ENCODE results near the gene TCERG1L.
A peak's percentile ranks its signal among the peaks of the same experiment; 100 is the strongest.

The TCERG1L gene

DNA sequence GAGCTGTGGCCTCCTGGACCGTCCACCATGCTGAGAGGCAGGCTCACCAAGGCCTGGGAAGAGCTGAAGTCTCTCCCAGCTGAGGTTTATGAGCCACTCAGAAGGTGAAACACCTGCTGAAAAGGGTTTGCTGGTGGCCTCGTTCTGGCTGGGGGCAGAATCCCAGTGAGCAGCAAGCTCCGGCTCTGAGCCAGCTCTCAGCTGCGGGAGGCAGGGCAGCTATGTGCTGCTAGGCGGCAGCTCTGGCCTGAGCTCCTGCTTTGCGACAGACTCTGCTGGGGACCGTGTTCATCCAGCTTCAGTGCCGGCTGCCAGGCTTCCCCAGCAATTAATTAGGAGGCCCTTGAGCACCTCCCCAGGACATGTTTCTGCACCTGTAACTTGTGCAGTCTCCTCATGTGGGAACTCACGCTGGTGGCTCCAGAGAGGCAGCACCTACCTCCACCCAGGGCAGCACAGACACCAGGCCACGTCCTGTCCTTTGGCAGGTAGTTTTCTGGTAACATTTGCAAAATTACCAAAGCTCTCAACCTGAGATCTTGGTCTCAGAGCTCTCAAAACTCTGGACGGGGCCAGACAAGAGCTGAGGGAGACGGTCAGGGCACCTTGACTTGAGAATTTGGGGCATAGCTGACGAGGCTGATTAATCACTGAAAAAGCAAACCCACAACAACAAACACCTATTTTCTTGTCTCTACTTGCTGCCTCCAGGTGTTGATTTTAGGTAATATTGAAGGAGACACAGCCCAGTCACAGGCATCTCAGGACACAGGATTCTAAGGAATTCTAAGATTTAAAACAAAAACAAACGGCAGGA is 185.0 kb downstream of the TCERG1L start:
- peak overlapping the region; percentile 48 for H3K27ac ChIP-seq (ENCODE audit: low read depth, low read length)
- H3K9me3 ChIP-seq (ENCODE audit: control insufficient read depth, insufficient read depth, low read length): peaks cover 2% of the 10 kb centered on the region; the same call in 1 of the 2 replicates
- H3K27me3 ChIP-seq (ENCODE audit: control insufficient read depth, insufficient read depth, low read length): no peaks in the 10 kb centered on the region
- peaks cover 15% of the 10 kb centered on the region for H3K4me1 ChIP-seq (ENCODE audit: control insufficient read depth, insufficient read depth, low read length)
- no peak overlapping the region for H3K9ac ChIP-seq (ENCODE audit: low read depth, low read length)
- H3K36me3 ChIP-seq (ENCODE audit: control insufficient read depth, insufficient read depth, low read length): no peaks in the 10 kb centered on the region
- no peak overlapping the region for H3K4me3 ChIP-seq (ENCODE audit: low read depth, low read length)

DNA sequence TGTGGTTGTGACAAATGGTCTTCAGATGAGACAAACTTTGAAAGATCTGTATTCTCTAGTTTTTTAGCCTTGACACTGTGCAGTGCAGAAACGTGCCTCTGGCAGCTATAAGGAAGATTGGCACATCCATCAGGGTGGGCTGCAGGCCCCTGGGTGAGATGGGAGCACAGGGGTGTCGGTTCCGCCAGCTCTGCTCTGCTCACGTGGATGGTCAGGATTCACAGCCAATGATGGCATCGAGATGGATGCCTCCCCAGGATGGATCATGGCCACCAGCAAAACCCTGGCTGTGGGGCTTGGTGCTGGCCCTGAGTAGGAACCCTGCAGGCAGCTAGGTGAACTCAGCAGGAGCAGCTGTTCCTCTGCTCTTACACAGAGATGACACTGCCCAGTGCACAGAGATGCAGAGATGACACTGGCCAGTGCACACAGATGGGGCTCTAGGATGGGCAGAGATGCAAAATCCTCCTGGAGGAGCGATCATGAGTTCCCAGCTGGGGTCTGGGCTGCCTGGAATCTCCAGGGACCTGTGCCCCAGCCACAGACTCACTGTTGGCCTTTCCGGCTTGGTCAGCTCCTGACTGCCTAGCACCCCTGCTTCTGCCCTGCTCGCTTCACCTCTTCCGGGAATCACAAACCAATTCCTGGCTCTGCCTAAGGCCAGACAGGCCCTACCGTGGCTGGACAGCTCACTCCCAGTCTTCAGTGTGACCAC is 185.9 kb downstream of the TCERG1L start:
- no peak overlapping the region for H3K9ac ChIP-seq (ENCODE audit: low read depth, low read length)
- H3K4me3 ChIP-seq (ENCODE audit: low read depth, low read length): no peak overlapping the region
- no peak overlapping the region for H3K27ac ChIP-seq (ENCODE audit: low read depth, low read length)
- H3K4me1 ChIP-seq (ENCODE audit: control insufficient read depth, insufficient read depth, low read length): peaks cover 15% of the 10 kb centered on the region
- peaks cover 2% of the 10 kb centered on the region; the same call in 1 of the 2 replicates for H3K9me3 ChIP-seq (ENCODE audit: control insufficient read depth, insufficient read depth, low read length)
- no peaks in the 10 kb centered on the region for H3K27me3 ChIP-seq (ENCODE audit: control insufficient read depth, insufficient read depth, low read length)
- H3K36me3 ChIP-seq (ENCODE audit: control insufficient read depth, insufficient read depth, low read length): no peaks in the 10 kb centered on the region

DNA sequence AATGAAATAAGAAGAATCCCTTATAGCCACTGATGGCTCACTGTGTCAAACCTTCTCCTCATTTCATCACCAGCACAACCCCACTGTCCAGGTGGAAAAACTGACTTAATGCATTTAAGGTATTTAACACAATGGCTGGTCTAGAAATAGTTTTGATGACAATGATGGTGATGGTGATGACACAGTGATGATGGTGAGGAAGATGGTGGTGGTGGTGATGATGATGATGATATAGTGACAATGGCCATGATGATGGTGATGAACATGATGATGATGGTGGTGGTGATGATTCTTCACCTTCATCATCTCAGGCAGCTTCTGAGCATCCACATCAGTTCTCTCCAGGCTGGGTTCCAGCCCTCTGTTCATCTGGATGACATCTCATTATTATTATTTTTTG is 186.6 kb downstream of the TCERG1L start:
- H3K36me3 ChIP-seq (ENCODE audit: control insufficient read depth, insufficient read depth, low read length): no peaks in the 10 kb centered on the region
- H3K9ac ChIP-seq (ENCODE audit: low read depth, low read length): no peak overlapping the region
- H3K9me3 ChIP-seq (ENCODE audit: control insufficient read depth, insufficient read depth, low read length): peaks cover 2% of the 10 kb centered on the region; the same call in 1 of the 2 replicates
- no peaks in the 10 kb centered on the region for H3K27me3 ChIP-seq (ENCODE audit: control insufficient read depth, insufficient read depth, low read length)
- H3K4me1 ChIP-seq (ENCODE audit: control insufficient read depth, insufficient read depth, low read length): peaks cover 15% of the 10 kb centered on the region
- no peak overlapping the region for H3K4me3 ChIP-seq (ENCODE audit: low read depth, low read length)
- no peak overlapping the region for H3K27ac ChIP-seq (ENCODE audit: low read depth, low read length)

DNA sequence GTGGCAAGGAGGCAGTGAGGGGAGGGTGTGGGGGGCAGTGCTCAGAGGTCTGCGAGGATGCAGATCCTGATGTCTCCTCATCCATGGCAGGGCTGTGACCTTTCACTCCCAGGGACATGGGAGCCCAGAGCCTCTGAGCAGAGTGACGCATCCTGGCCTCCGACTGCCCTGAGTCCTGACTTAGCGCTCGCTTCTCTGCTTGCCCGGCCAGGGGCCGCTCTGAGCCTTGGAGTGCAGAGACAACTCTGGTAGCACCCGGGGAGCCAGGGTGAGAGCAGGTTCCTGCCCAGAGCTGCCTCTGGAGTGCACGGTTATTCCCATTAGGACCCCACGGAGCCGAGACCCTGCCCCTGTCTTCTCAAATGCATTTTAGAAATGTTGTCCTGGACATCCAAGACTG is 188.0 kb downstream of the TCERG1L start:
- Histone ChIP-seq H3K9me3 (ENCODE audit: control insufficient read depth, insufficient read depth, low read length) (peaks cover 2% of the 10 kb centered on the region; the same call in 1 of the 2 replicates), H3K27ac (ENCODE audit: low read depth, low read length) (no peak overlapping the region), H3K4me1 (ENCODE audit: control insufficient read depth, insufficient read depth, low read length) (peaks cover 15% of the 10 kb centered on the region), H3K36me3 (ENCODE audit: control insufficient read depth, insufficient read depth, low read length) (no peaks in the 10 kb centered on the region), H3K27me3 (ENCODE audit: control insufficient read depth, insufficient read depth, low read length) (no peaks in the 10 kb centered on the region), H3K4me3 (ENCODE audit: low read depth, low read length) (no peak overlapping the region), H3K9ac (ENCODE audit: low read depth, low read length) (no peak overlapping the region)

DNA sequence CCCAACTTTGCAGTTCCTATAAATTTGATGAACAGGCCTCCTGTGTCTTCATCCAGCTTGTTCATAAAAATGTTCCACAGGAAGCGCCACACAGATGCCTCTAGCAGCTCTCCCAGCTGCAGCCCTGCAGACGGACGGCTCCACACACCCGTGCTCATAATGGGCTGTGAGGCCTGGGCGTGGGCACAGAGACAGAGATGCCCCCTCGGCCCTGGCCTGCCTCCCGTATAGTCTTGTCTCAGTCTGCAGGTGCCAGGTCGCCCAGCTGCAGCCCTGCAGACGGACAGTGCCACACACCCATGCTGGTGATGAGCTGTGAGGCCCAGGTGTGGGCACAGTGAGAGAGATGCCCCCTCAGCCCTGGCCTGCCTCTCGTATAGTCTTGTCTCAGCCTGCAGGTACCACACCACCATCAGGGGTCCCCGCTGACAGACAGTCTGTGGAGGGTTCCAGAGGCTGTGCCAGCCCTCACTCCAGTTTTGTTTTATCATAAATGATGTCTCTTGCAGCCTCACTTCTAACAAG is 189.9 kb downstream of the TCERG1L start:
- Histone ChIP-seq H3K27me3 (ENCODE audit: control insufficient read depth, insufficient read depth, low read length) (no peaks in the 10 kb centered on the region), H3K4me3 (ENCODE audit: low read depth, low read length) (no peak overlapping the region), H3K9me3 (ENCODE audit: control insufficient read depth, insufficient read depth, low read length) (peaks cover 2% of the 10 kb centered on the region; the same call in 1 of the 2 replicates), H3K9ac (ENCODE audit: low read depth, low read length) (no peak overlapping the region), H3K4me1 (ENCODE audit: control insufficient read depth, insufficient read depth, low read length) (peaks cover 5% of the 10 kb centered on the region), H3K27ac (ENCODE audit: low read depth, low read length) (no peak overlapping the region), H3K36me3 (ENCODE audit: control insufficient read depth, insufficient read depth, low read length) (no peaks in the 10 kb centered on the region)

DNA sequence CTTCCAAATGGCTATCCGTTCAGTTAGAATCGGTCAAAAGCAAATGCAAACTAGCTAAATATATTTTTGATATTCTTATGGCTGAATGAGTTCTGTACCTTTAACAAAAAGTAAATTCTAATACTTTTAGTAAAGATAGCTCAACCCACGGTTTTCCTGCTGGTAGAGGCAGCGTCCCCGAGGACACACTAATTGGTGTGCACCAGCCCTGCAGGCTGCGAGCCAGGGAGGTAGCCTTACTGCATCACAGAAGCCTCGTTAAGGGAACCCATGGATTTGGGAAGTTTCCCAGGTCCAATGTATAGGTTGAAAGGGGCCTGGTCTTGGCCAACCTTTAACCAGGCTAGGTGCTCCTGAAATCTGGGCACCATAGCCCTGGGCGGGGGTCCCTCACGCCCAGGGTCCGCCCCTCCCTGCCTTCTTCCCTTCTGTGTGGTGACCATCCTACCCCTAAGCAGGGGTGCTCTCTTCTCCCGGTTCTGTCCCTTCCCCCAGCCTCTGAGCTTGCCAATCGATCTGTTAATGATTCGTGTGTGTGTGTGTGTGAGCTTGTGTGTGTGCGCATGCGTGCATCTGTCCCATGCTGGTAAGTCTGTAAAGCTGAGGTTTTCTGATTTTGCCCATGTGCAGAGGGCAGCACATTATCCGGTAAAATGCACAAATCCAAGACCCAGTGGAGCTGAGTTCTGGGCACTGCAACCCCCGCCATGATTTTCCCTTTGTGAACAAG is 191.7 kb downstream of the TCERG1L start:
- Histone ChIP-seq H3K4me1 (ENCODE audit: control insufficient read depth, insufficient read depth, low read length) (no peaks in the 10 kb centered on the region), H3K9me3 (ENCODE audit: control insufficient read depth, insufficient read depth, low read length) (peaks cover 2% of the 10 kb centered on the region; the same call in 1 of the 2 replicates)

DNA sequence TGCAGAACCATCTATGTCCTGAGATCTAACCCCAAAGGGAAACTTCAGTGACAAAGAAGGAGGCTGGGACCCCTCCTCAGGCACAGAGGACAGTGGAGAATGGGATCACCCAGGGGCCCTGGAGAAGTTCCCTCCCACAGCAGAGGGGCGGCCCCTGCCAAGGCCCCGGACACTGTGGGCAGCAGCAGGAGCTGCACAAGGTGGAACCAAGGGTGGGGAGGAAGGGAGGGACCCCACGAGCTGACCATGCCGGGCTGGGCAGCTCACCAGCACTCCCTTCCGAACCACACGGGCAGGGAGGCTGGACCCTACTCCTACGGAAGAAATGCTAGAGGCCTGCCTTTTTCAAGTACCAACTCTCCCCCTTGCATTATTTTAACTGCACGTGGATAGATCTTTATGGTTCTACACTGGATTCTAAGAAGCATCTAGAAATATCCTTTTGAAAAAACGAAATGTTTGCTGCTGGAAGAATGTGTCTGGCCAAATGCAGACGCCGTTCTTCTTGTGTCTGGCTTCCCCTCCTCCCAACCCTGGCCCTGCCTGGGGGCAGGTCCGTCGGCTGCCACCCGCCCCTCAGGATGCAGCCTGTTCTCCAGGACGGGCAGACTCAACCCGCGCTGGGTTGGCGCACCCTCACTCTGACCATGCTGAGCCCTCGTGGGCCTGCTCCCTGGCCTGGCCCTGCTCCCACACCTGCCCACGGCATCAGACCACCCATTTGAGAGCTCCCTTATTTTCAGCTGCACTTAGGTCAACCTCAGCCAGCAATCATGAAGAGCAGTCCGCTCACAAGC is 193.9 kb downstream of the TCERG1L start:
- Histone ChIP-seq H3K4me3 (ENCODE audit: low read depth, low read length) (no peak overlapping the region), H3K9me3 (ENCODE audit: control insufficient read depth, insufficient read depth, low read length) (no peaks in the 10 kb centered on the region), H3K9ac (ENCODE audit: low read depth, low read length) (no peak overlapping the region), H3K36me3 (ENCODE audit: control insufficient read depth, insufficient read depth, low read length) (no peaks in the 10 kb centered on the region), H3K27ac (ENCODE audit: low read depth, low read length) (no peak overlapping the region), H3K27me3 (ENCODE audit: control insufficient read depth, insufficient read depth, low read length) (no peaks in the 10 kb centered on the region), H3K4me1 (ENCODE audit: control insufficient read depth, insufficient read depth, low read length) (no peaks in the 10 kb centered on the region)

More for the DNA sequence above, 191.7 kb downstream of the TCERG1L start:
- Histone ChIP-seq H3K27me3 (ENCODE audit: control insufficient read depth, insufficient read depth, low read length) (no peaks in the 10 kb centered on the region), H3K36me3 (ENCODE audit: control insufficient read depth, insufficient read depth, low read length) (no peaks in the 10 kb centered on the region), H3K9ac (ENCODE audit: low read depth, low read length) (no peak overlapping the region), H3K27ac (ENCODE audit: low read depth, low read length) (no peak overlapping the region), H3K4me3 (ENCODE audit: low read depth, low read length) (no peak overlapping the region)

DNA sequence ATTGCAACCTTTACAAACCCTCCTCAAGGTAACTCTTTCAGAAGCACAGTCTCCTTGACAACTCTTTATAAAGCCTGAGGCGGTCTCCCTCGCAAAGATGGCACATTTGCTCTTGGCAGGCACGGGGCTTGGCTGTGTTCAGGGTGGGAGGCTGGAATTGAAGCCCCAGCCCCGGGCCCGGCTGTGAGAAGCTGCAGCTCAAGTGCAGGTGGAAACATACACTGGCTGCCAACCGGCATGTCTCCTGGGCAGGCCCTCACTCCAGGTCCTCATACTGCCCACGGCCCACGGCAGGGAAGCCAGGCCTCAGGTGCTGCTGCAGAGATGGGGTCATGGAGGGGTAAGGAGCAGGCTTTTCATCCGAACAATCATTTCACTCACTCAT is 194.5 kb downstream of the TCERG1L start:
- no peaks in the 10 kb centered on the region for H3K27me3 ChIP-seq (ENCODE audit: control insufficient read depth, insufficient read depth, low read length)
- H3K9ac ChIP-seq (ENCODE audit: low read depth, low read length): no peak overlapping the region
- H3K4me1 ChIP-seq (ENCODE audit: control insufficient read depth, insufficient read depth, low read length): no peaks in the 10 kb centered on the region
- H3K9me3 ChIP-seq (ENCODE audit: control insufficient read depth, insufficient read depth, low read length): no peaks in the 10 kb centered on the region
- H3K36me3 ChIP-seq (ENCODE audit: control insufficient read depth, insufficient read depth, low read length): no peaks in the 10 kb centered on the region
- no peak overlapping the region for H3K4me3 ChIP-seq (ENCODE audit: low read depth, low read length)
- H3K27ac ChIP-seq (ENCODE audit: low read depth, low read length): no peak overlapping the region

DNA sequence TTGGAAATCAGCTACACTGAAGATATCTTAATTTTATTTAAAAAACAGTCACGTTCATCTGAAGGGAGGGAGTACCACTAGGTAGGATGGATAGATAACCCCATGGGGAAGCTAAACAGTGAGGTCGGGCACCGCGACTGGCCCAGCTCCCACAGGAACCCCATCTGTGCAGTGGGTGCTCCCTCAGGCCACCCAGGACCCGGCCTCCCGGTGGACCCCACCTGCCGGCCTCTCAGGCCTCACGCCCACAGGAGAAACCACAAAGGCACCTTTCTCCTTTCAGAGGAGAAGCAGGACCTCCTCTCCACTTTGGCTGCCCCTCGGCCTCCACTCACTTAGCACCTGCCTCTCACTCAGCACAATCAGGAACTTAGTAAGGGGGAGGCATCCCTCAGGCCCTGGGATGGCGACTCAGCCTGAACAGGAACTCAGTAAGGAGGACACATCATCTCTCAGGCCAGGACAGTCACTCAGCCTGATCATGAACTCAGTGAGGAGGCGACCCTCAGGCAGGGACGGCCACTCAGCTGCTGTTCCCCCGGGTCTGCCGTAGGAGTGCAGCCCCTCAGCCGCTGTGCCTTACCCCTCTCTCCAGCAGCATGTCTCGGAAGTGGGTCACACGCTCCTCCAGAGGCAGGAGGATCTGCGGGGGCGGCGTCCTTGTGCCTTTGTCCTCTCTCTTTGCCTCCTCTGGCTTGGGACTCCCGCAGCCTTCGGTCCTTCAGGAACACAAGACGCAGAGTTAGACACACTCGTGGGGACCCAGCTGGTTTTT is 195.1 kb downstream of the TCERG1L start:
- Histone ChIP-seq H3K9ac (ENCODE audit: low read depth, low read length) (no peak overlapping the region), H3K27me3 (ENCODE audit: control insufficient read depth, insufficient read depth, low read length) (no peaks in the 10 kb centered on the region), H3K9me3 (ENCODE audit: control insufficient read depth, insufficient read depth, low read length) (no peaks in the 10 kb centered on the region), H3K36me3 (ENCODE audit: control insufficient read depth, insufficient read depth, low read length) (no peaks in the 10 kb centered on the region), H3K4me1 (ENCODE audit: control insufficient read depth, insufficient read depth, low read length) (no peaks in the 10 kb centered on the region), H3K27ac (ENCODE audit: low read depth, low read length) (no peak overlapping the region), H3K4me3 (ENCODE audit: low read depth, low read length) (no peak overlapping the region)

DNA sequence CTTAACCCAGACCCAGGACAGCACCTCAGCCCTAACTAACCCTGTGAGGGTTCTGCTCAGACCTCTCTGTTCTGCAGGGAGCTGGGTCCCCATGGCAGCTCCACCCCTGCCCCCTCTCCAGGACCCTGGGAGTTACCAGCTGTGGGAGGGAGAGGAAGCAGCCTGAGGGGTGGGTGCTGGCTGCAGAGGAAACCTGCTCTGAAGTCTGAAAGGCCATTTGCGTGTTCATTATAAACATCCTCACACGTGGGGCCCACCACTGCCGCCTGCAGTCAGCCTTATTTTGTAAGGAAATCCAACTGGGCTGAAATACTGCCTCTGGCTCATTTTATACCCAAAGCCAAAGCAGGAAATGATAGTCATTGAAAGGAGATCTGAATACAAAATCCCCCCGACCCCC is 195.7 kb downstream of the TCERG1L start:
- Histone ChIP-seq H3K4me3 (ENCODE audit: low read depth, low read length) (no peak overlapping the region), H3K9ac (ENCODE audit: low read depth, low read length) (no peak overlapping the region), H3K4me1 (ENCODE audit: control insufficient read depth, insufficient read depth, low read length) (no peaks in the 10 kb centered on the region), H3K27ac (ENCODE audit: low read depth, low read length) (no peak overlapping the region), H3K9me3 (ENCODE audit: control insufficient read depth, insufficient read depth, low read length) (no peaks in the 10 kb centered on the region), H3K36me3 (ENCODE audit: control insufficient read depth, insufficient read depth, low read length) (no peaks in the 10 kb centered on the region), H3K27me3 (ENCODE audit: control insufficient read depth, insufficient read depth, low read length) (no peaks in the 10 kb centered on the region)
